ENCODE measurements around the gene SLC5A12.

The SLC5A12 gene

GRCh38 chr11:26706181-26706580 lies 15.7 kb downstream of the SLC5A12 start:
- Histone ChIP-seq H3K27me3 (ENCODE audit: control insufficient read depth in 3 of 3, insufficient read depth in 3 of 3, low read depth in 1 of 3, low read length in 3 of 3) (no peaks in the 10 kb centered on the region), H2BK12ac (ENCODE audit: low read length) (no peak overlapping the region), H3K36me3 (replicated peaks in 1 of 2; ENCODE audit: control insufficient read depth in 2 of 2, insufficient read depth in 2 of 2, low read length in 2 of 2) (no peaks in the 10 kb centered on the region), H4K8ac (ENCODE audit: low read depth, low read length) (no peak overlapping the region), H3K4ac (ENCODE audit: low read length) (no peak overlapping the region), H3K4me1 (ENCODE audit: control insufficient read depth in 2 of 2, insufficient read depth in 1 of 2, low read depth in 1 of 2, low read length in 2 of 2) (no peaks in the 10 kb centered on the region), H2BK5ac (ENCODE audit: low read length) (no peak overlapping the region), H2AK5ac (ENCODE audit: low read depth, low read length) (no peak overlapping the region), H2BK15ac (ENCODE audit: low read length) (no peak overlapping the region), H3K18ac (ENCODE audit: low read length) (no peak overlapping the region), H3K4me3 (ENCODE audit: low read length in 2 of 2) (no peak overlapping the region), H3K9me3 (replicated peaks in 1 of 2; ENCODE audit: control insufficient read depth in 2 of 2, insufficient read depth in 1 of 2, low read depth in 1 of 2, low read length in 2 of 2) (no peaks in the 10 kb centered on the region), H3K79me1 (ENCODE audit: low read depth, low read length) (no peaks in the 10 kb centered on the region), H3K9ac (ENCODE audit: low read depth, low read length, poor library complexity) (no peak overlapping the region), H2BK120ac (ENCODE audit: low read depth, low read length) (no peak overlapping the region), H2AFZ (ENCODE audit: low read length) (no peak overlapping the region), H3K14ac (ENCODE audit: low read length) (no peak overlapping the region), H3K4me2 (ENCODE audit: insufficient read depth, low read length, poor library complexity, severe bottlenecking) (no peak overlapping the region), H3K27ac (replicated peaks; ENCODE audit: low read length) (no peak overlapping the region), H4K91ac (ENCODE audit: low read depth, low read length, poor library complexity) (no peak overlapping the region), H3K23ac (ENCODE audit: low read depth, low read length, poor library complexity) (no peak overlapping the region)
- WGBS, 2 donors (ENCODE audit: extremely low coverage in 2 of 2, insufficient read length in 2 of 2, insufficient replicate concordance in 1 of 2) = no CpG with 5 or more reads among the region's 1 CpG
- DNase-seq (ENCODE audit: low spot score) = no peak

GRCh38 chr11:26704249-26704648 lies 17.6 kb downstream of the SLC5A12 start:
- Histone ChIP-seq H3K4me2 (ENCODE audit: insufficient read depth, low read length, poor library complexity, severe bottlenecking) (no peak overlapping the region), H3K14ac (ENCODE audit: low read length) (no peak overlapping the region), H3K4me3 (ENCODE audit: low read length in 2 of 2) (no peak overlapping the region), H3K36me3 (replicated peaks in 1 of 2; ENCODE audit: control insufficient read depth in 2 of 2, insufficient read depth in 2 of 2, low read length in 2 of 2) (no peaks in the 10 kb centered on the region), H3K9ac (ENCODE audit: low read depth, low read length, poor library complexity) (no peak overlapping the region), H4K91ac (ENCODE audit: low read depth, low read length, poor library complexity) (no peak overlapping the region), H2BK5ac (ENCODE audit: low read length) (no peak overlapping the region), H4K8ac (ENCODE audit: low read depth, low read length) (no peak overlapping the region), H2AFZ (ENCODE audit: low read length) (no peak overlapping the region), H2BK15ac (ENCODE audit: low read length) (no peak overlapping the region), H3K18ac (ENCODE audit: low read length) (no peak overlapping the region), H3K4me1 (ENCODE audit: control insufficient read depth in 2 of 2, insufficient read depth in 1 of 2, low read depth in 1 of 2, low read length in 2 of 2) (no peaks in the 10 kb centered on the region), H2AK5ac (ENCODE audit: low read depth, low read length) (no peak overlapping the region), H2BK12ac (ENCODE audit: low read length) (no peak overlapping the region), H3K79me1 (ENCODE audit: low read depth, low read length) (no peaks in the 10 kb centered on the region), H2BK120ac (ENCODE audit: low read depth, low read length) (no peak overlapping the region), H3K23ac (ENCODE audit: low read depth, low read length, poor library complexity) (no peak overlapping the region), H3K27me3 (ENCODE audit: control insufficient read depth in 3 of 3, insufficient read depth in 3 of 3, low read depth in 1 of 3, low read length in 3 of 3) (no peaks in the 10 kb centered on the region), H3K27ac (replicated peaks; ENCODE audit: low read length) (no peak overlapping the region), H3K4ac (ENCODE audit: low read length) (no peak overlapping the region), H3K9me3 (replicated peaks in 1 of 2; ENCODE audit: control insufficient read depth in 2 of 2, insufficient read depth in 1 of 2, low read depth in 1 of 2, low read length in 2 of 2) (no peaks in the 10 kb centered on the region)
- no CpG with 5 or more reads among the region's 1 CpG for WGBS, 2 donors (ENCODE audit: extremely low coverage in 2 of 2, insufficient read length in 2 of 2, insufficient replicate concordance in 1 of 2)
- no peak for DNase-seq (ENCODE audit: low spot score)

- Histone ChIP-seq H2BK120ac (ENCODE audit: low read depth, low read length) (no peak overlapping the region), H3K4me1 (ENCODE audit: control insufficient read depth in 2 of 2, insufficient read depth in 1 of 2, low read depth in 1 of 2, low read length in 2 of 2) (no peaks in the 10 kb centered on the region), H3K23ac (ENCODE audit: low read depth, low read length, poor library complexity) (no peak overlapping the region), H3K9ac (ENCODE audit: low read depth, low read length, poor library complexity) (no peak overlapping the region), H2AK5ac (ENCODE audit: low read depth, low read length) (no peak overlapping the region), H3K27me3 (ENCODE audit: control insufficient read depth in 3 of 3, insufficient read depth in 3 of 3, low read depth in 1 of 3, low read length in 3 of 3) (no peaks in the 10 kb centered on the region), H2AFZ (ENCODE audit: low read length) (no peak overlapping the region), H4K91ac (ENCODE audit: low read depth, low read length, poor library complexity) (no peak overlapping the region), H3K79me1 (ENCODE audit: low read depth, low read length) (no peaks in the 10 kb centered on the region), H2BK15ac (ENCODE audit: low read length) (no peak overlapping the region), H3K9me3 (replicated peaks in 1 of 2; ENCODE audit: control insufficient read depth in 2 of 2, insufficient read depth in 1 of 2, low read depth in 1 of 2, low read length in 2 of 2) (no peaks in the 10 kb centered on the region), H4K8ac (ENCODE audit: low read depth, low read length) (no peak overlapping the region), H2BK12ac (ENCODE audit: low read length) (no peak overlapping the region), H3K4me2 (ENCODE audit: insufficient read depth, low read length, poor library complexity, severe bottlenecking) (no peak overlapping the region), H2BK5ac (ENCODE audit: low read length) (no peak overlapping the region), H3K14ac (ENCODE audit: low read length) (no peak overlapping the region), H3K18ac (ENCODE audit: low read length) (no peak overlapping the region), H3K36me3 (replicated peaks in 1 of 2; ENCODE audit: control insufficient read depth in 2 of 2, insufficient read depth in 2 of 2, low read length in 2 of 2) (no peaks in the 10 kb centered on the region), H3K27ac (replicated peaks; ENCODE audit: low read length) (no peak overlapping the region), H3K4ac (ENCODE audit: low read length) (no peak overlapping the region), H3K4me3 (ENCODE audit: low read length in 2 of 2) (no peak overlapping the region)
- WGBS, 2 donors (ENCODE audit: extremely low coverage in 2 of 2, insufficient read length in 2 of 2, insufficient replicate concordance in 1 of 2) = no CpG with 5 or more reads among the region's 5 CpGs
- DNase-seq (ENCODE audit: low spot score) = no peak
Observed at GRCh38 chr11:26703411-26704191, 18.3 kb downstream of the SLC5A12 start.

GRCh38 chr11:26702406-26702805 lies 19.5 kb downstream of the SLC5A12 start:
- Histone ChIP-seq H3K4me2 (ENCODE audit: insufficient read depth, low read length, poor library complexity, severe bottlenecking) (no peak overlapping the region), H3K18ac (ENCODE audit: low read length) (no peak overlapping the region), H3K36me3 (replicated peaks in 1 of 2; ENCODE audit: control insufficient read depth in 2 of 2, insufficient read depth in 2 of 2, low read length in 2 of 2) (no peaks in the 10 kb centered on the region), H3K79me1 (ENCODE audit: low read depth, low read length) (no peaks in the 10 kb centered on the region), H4K91ac (ENCODE audit: low read depth, low read length, poor library complexity) (no peak overlapping the region), H3K4ac (ENCODE audit: low read length) (no peak overlapping the region), H3K9me3 (replicated peaks in 1 of 2; ENCODE audit: control insufficient read depth in 2 of 2, insufficient read depth in 1 of 2, low read depth in 1 of 2, low read length in 2 of 2) (no peaks in the 10 kb centered on the region), H2AFZ (ENCODE audit: low read length) (no peak overlapping the region), H3K4me3 (ENCODE audit: low read length in 2 of 2) (no peak overlapping the region), H3K9ac (ENCODE audit: low read depth, low read length, poor library complexity) (no peak overlapping the region), H2BK120ac (ENCODE audit: low read depth, low read length) (no peak overlapping the region), H3K4me1 (ENCODE audit: control insufficient read depth in 2 of 2, insufficient read depth in 1 of 2, low read depth in 1 of 2, low read length in 2 of 2) (no peaks in the 10 kb centered on the region), H3K27me3 (ENCODE audit: control insufficient read depth in 3 of 3, insufficient read depth in 3 of 3, low read depth in 1 of 3, low read length in 3 of 3) (no peaks in the 10 kb centered on the region), H4K8ac (ENCODE audit: low read depth, low read length) (no peak overlapping the region), H2BK15ac (ENCODE audit: low read length) (no peak overlapping the region), H3K14ac (ENCODE audit: low read length) (no peak overlapping the region), H2AK5ac (ENCODE audit: low read depth, low read length) (no peak overlapping the region), H3K23ac (ENCODE audit: low read depth, low read length, poor library complexity) (no peak overlapping the region), H2BK12ac (ENCODE audit: low read length) (no peak overlapping the region), H3K27ac (replicated peaks; ENCODE audit: low read length) (no peak overlapping the region), H2BK5ac (ENCODE audit: low read length) (no peak overlapping the region)
- no peak for DNase-seq (ENCODE audit: low spot score)

Measured in neuronal stem cell (in vitro differentiated cells).